ENCODE measurements around the gene LANCL2.

GRCh38 chr7:55377162-55377817, 12.2 kb downstream of the LANCL2 start:
- TF ChIP-seq POLR2A (IDR thresholded peaks at IDR 0.05), result no peak
- TF ChIP-seq CTCF (IDR thresholded peaks at IDR 0.05), result no peak
